Esophagus squamous epithelium (tissue), 4 donors: ENCODE data around the gene PPARA.

ENCODE experiments used
- CTCF ChIP-seq, 6 experiments: fragments of 450-650 bp in 4 of 6; fragments of 200-600 bp in 2 of 6; sonication (generic) in 2 of 6; IDR thresholded peaks; one replicate each; pipeline ENCODE4 v1.5.1; 2016 to 2019; ENCODE audit warnings: antibody characterized with exemption in 6 of 6, mild to moderate bottlenecking in 4 of 6, moderate library complexity in 4 of 6
- POLR2A ChIP-seq, 4 donors: fragments of 450-650 bp; IDR thresholded peaks; one replicate each; pipeline ENCODE4 v1.6.1; 2017; ENCODE audit warnings: antibody characterized with exemption in 4 of 4, mild to moderate bottlenecking in 4 of 4, moderate library complexity in 3 of 4

GRCh38 chr22:46290843-46291785, 140.8 kb downstream of the PPARA start:
- no peak for TF ChIP-seq CTCF (IDR thresholded peaks at IDR 0.05)
- TF ChIP-seq POLR2A (IDR thresholded peaks at IDR 0.05): no peak
